A375 (cell line): ENCODE results near the gene MORC2. TPM values are rescaled to one million over a fixed set of nuclear protein-coding genes. Genes with fewer than 3 reads are reported as not detected.

Source experiments
- small RNA-seq: library from RNA; depleted of rRNA; stranded (forward); fragments of <200 nt; gene quantifications from one replicate; pipeline ENCODE3, GENCODE V24; 2014
- total RNA-seq: library from RNA; depleted of rRNA; stranded (reverse); fragments of >200 nt; shearing (Covaris generic); gene quantifications from 2 replicates; pipeline ENCODE4 v1.2.3, GENCODE V29; 2014; rRNA removed

Gene MORC2
- 13.1 and 15.5 TPM in 2 replicates for total RNA-seq

GRCh38 chr22:30968015-30968923, at the start of gene MORC2:
Gene MORC2, minus strand, starts transcription at chr22:30968774. Its CDS starts 885 bp downstream, at chr22:30967889.

GRCh38 chr22:30968924-30969531, 454 bp upstream of the MORC2 start, which contains the start of gene TUG1:
Gene TUG1, plus strand, starts transcription at chr22:30969265.

Small RNAs within 50 kb of the gene (small RNA-seq; reads per million reads assigned to genes)
- not detected for gene RF01892

Other genes starting within 250 kb of the MORC2 start
- 24.5 and 25.8 TPM in 2 replicates for gene TUG1, start 491 bp upstream of the MORC2 start, total RNA-seq
- 58.8 and 66.7 TPM in 2 replicates for gene SMTN, start 112.5 kb upstream of the MORC2 start, total RNA-seq
- 44.1 and 49.4 TPM in 2 replicates for gene SELENOM, start 138.8 kb upstream of the MORC2 start, total RNA-seq
- gene INPP5J, start 154.2 kb upstream of the MORC2 start, total RNA-seq: 0.77 and 0.87 TPM in 2 replicates
- gene PLA2G3, start 171.7 kb upstream of the MORC2 start, total RNA-seq: 0.23 and 0.34 TPM in 2 replicates
- 9.7 and 11.5 TPM in 2 replicates for gene RNF185, start 191.4 kb upstream of the MORC2 start, total RNA-seq
- 11.5 and 13.5 TPM in 2 replicates for gene LIMK2, start 243.5 kb upstream of the MORC2 start, total RNA-seq